ENCODE measurements around the gene TBCEL.

The TBCEL gene

GRCh38 chr11:121063728-121064127, 39.8 kb downstream of the TBCEL start:
- no peak for DNase-seq (ENCODE audit: low read depth in 2 of 2)

- no peak for DNase-seq (ENCODE audit: low read depth in 2 of 2)
Measured at GRCh38 chr11:121066623-121067022, 42.7 kb downstream of the TBCEL start.

GRCh38 chr11:121067026-121067425, 43.1 kb downstream of the TBCEL start:
- no peak for DNase-seq (ENCODE audit: low read depth in 2 of 2)

GRCh38 chr11:121067453-121067852, 43.6 kb downstream of the TBCEL start:
- DNase-seq (ENCODE audit: low read depth in 2 of 2), result no peak

GRCh38 chr11:121067962-121068647, 44.2 kb downstream of the TBCEL start:
- no peak for DNase-seq (ENCODE audit: low read depth in 2 of 2)

- DNase-seq (ENCODE audit: low read depth in 2 of 2), result no peak
Measured at GRCh38 chr11:121068787-121069186, 44.9 kb downstream of the TBCEL start.

- DNase-seq (ENCODE audit: low read depth in 2 of 2), result no peak
Measured at GRCh38 chr11:121070951-121071845, 47.3 kb downstream of the TBCEL start.

- DNase-seq (ENCODE audit: low read depth in 2 of 2), result no peak
Measured at GRCh38 chr11:121071846-121072450, 48.0 kb downstream of the TBCEL start.

GRCh38 chr11:121081321-121081720, 57.4 kb downstream of the TBCEL start:
- no peak for DNase-seq (ENCODE audit: low read depth in 2 of 2)

GRCh38 chr11:121082219-121082618, 58.3 kb downstream of the TBCEL start:
- DNase-seq (ENCODE audit: low read depth in 2 of 2), result no peak

- DNase-seq (ENCODE audit: low read depth in 2 of 2), result no peak
Measured at GRCh38 chr11:121082670-121083069, 58.8 kb downstream of the TBCEL start.

- DNase-seq (ENCODE audit: low read depth in 2 of 2), result no peak
Measured at GRCh38 chr11:121086866-121087265, 63.0 kb downstream of the TBCEL start.

- no peak for DNase-seq (ENCODE audit: low read depth in 2 of 2)
Measured at GRCh38 chr11:121089566-121089965, 65.7 kb downstream of the TBCEL start.

- no peak for DNase-seq (ENCODE audit: low read depth in 2 of 2)
Measured at GRCh38 chr11:121090145-121090721, 66.3 kb downstream of the TBCEL start.

GRCh38 chr11:121091492-121092152, 67.7 kb downstream of the TBCEL start:
- no peak for DNase-seq (ENCODE audit: low read depth in 2 of 2)

GRCh38 chr11:121095561-121095960, 71.7 kb downstream of the TBCEL start:
- DNase-seq (ENCODE audit: low read depth in 2 of 2), result no peak

- DNase-seq (ENCODE audit: low read depth in 2 of 2), result no peak
Measured at GRCh38 chr11:121099364-121099763, 75.5 kb downstream of the TBCEL start.

- DNase-seq (ENCODE audit: low read depth in 2 of 2), result no peak
Measured at GRCh38 chr11:121099885-121100284, 76.0 kb downstream of the TBCEL start.

- DNase-seq (ENCODE audit: low read depth in 2 of 2), result no peak
Measured at GRCh38 chr11:121100943-121101342, 77.0 kb downstream of the TBCEL start, which contains the start of gene TECTA. TSS of gene TECTA (plus strand) at chr11:121101243. CDS start at chr11:121102666, 1,423 bp downstream.

- no peak for DNase-seq (ENCODE audit: low read depth in 2 of 2)
Measured at GRCh38 chr11:121104312-121104762, 80.4 kb downstream of the TBCEL start.

- no peak for DNase-seq (ENCODE audit: low read depth in 2 of 2)
Measured at GRCh38 chr11:121105063-121105480, 81.2 kb downstream of the TBCEL start.
